Dendritic cell treated with granulocyte-macrophage colony-stimulating factor and Interleukin-4, amounts not matched to agents 40 ng/mL and 50 ng/mL, for 4 days (primary cell): ENCODE results near the gene UNC5A.

ENCODE experiments used
- H3K27ac Mint-ChIP-seq: one replicate; pipeline ENCODE4 v1.8.0; 2022; ENCODE audit warnings: mild to moderate bottlenecking, mixed read lengths
- H3K27me3 Mint-ChIP-seq: one replicate; pipeline ENCODE4 v1.8.0; 2022; ENCODE audit warnings: mild to moderate bottlenecking, mixed read lengths
- H3K36me3 Mint-ChIP-seq: one replicate; pipeline ENCODE4 v1.8.0; 2022; ENCODE audit warnings: low read depth, mixed read lengths
- H3K4me1 Mint-ChIP-seq: one replicate; pipeline ENCODE4 v1.8.0; 2022; ENCODE audit warnings: low read depth, mixed read lengths
- H3K4me3 Mint-ChIP-seq: one replicate; pipeline ENCODE4 v1.8.0; 2022; ENCODE audit warnings: mild to moderate bottlenecking, moderate library complexity, mixed read lengths
- H3K9me3 Mint-ChIP-seq: one replicate; pipeline ENCODE4 v1.8.0; 2022; ENCODE audit warnings: mixed read lengths
- intact Hi-C: fragments of 100-400 bp; cut with micrococcal nuclease; formaldehyde crosslinking; loops from one replicate; pipeline ENCODE4 v1.15.0; 2022

Gene UNC5A

GRCh38 chr5:176810081-176810597 is at the start of gene UNC5A:
UNC5A (plus strand) TSS chr5:176810559; CDS start chr5:176810751, 192 bp downstream.
- Mint-ChIP-seq H3K4me1 (peaks cover 12% of the 10 kb centered on the region), H3K27ac (no peak within 1 kb of the TSS), H3K9me3 (no peaks in the 10 kb centered on the region), H3K36me3 (no peaks in the 10 kb centered on the region), H3K4me3 (no peak within 1 kb of the TSS), H3K27me3 (peaks cover 87% of the 10 kb centered on the region)
- intact Hi-C loops = no loop called here

GRCh38 chr5:176761755-176762154 is 48.6 kb upstream of the UNC5A start:
- Mint-ChIP-seq H3K4me1 (no peaks in the 10 kb centered on the region), H3K27ac (no peak overlapping the region), H3K9me3 (peaks cover 13% of the 10 kb centered on the region), H3K36me3 (no peaks in the 10 kb centered on the region), H3K4me3 (no peak overlapping the region), H3K27me3 (peaks cover 37% of the 10 kb centered on the region)
- intact Hi-C loops = no loop called here

GRCh38 chr5:176762489-176762888 is 47.9 kb upstream of the UNC5A start:
- H3K36me3 Mint-ChIP-seq = no peaks in the 10 kb centered on the region
- H3K27ac Mint-ChIP-seq = no peak overlapping the region
- intact Hi-C loops = no loop called here
- H3K9me3 Mint-ChIP-seq = peaks cover 13% of the 10 kb centered on the region
- no peaks in the 10 kb centered on the region for H3K4me1 Mint-ChIP-seq
- H3K4me3 Mint-ChIP-seq = no peak overlapping the region
- peaks cover 36% of the 10 kb centered on the region for H3K27me3 Mint-ChIP-seq

- H3K36me3 Mint-ChIP-seq = no peaks in the 10 kb centered on the region
- H3K27me3 Mint-ChIP-seq = peaks cover 34% of the 10 kb centered on the region
- intact Hi-C loops = no loop called here
- H3K27ac Mint-ChIP-seq = no peak overlapping the region
- peaks cover 13% of the 10 kb centered on the region for H3K9me3 Mint-ChIP-seq
- no peaks in the 10 kb centered on the region for H3K4me1 Mint-ChIP-seq
- no peak overlapping the region for H3K4me3 Mint-ChIP-seq
These were observed 44.7 kb upstream of the UNC5A start for GRCh38 chr5:176765687-176766086.

GRCh38 chr5:176768174-176768970 is 42.0 kb upstream of the UNC5A start:
- Mint-ChIP-seq H3K4me1 (no peaks in the 10 kb centered on the region), H3K4me3 (no peak overlapping the region), H3K27me3 (peaks cover 43% of the 10 kb centered on the region), H3K36me3 (no peaks in the 10 kb centered on the region), H3K9me3 (peaks cover 13% of the 10 kb centered on the region), H3K27ac (no peak overlapping the region)
- intact Hi-C loops = no loop called here

GRCh38 chr5:176769911-176770310 is 40.4 kb upstream of the UNC5A start:
- peaks cover 38% of the 10 kb centered on the region for H3K27me3 Mint-ChIP-seq

GRCh38 chr5:176770431-176770830 is 39.9 kb upstream of the UNC5A start:
- Mint-ChIP-seq H3K4me1 (peaks cover 11% of the 10 kb centered on the region), H3K36me3 (no peaks in the 10 kb centered on the region), H3K27ac (no peak overlapping the region), H3K27me3 (peaks cover 35% of the 10 kb centered on the region), H3K4me3 (no peak overlapping the region), H3K9me3 (peaks cover 8% of the 10 kb centered on the region)
- intact Hi-C loops = no loop called here

More at GRCh38 chr5:176769911-176770310, 40.4 kb upstream of the UNC5A start:
- H3K9me3 Mint-ChIP-seq = peaks cover 13% of the 10 kb centered on the region
- no peak overlapping the region for H3K27ac Mint-ChIP-seq
- no peaks in the 10 kb centered on the region for H3K36me3 Mint-ChIP-seq
- H3K4me3 Mint-ChIP-seq = no peak overlapping the region
- peaks cover 8% of the 10 kb centered on the region for H3K4me1 Mint-ChIP-seq
- intact Hi-C loops = no loop called here

GRCh38 chr5:176771102-176771845 is 39.1 kb upstream of the UNC5A start:
- intact Hi-C loops = no loop called here
- Mint-ChIP-seq H3K27ac (no peak overlapping the region), H3K4me1 (peaks cover 11% of the 10 kb centered on the region), H3K27me3 (peaks cover 31% of the 10 kb centered on the region), H3K9me3 (no peaks in the 10 kb centered on the region), H3K4me3 (no peak overlapping the region), H3K36me3 (no peaks in the 10 kb centered on the region)

- intact Hi-C loops = no loop called here
- Mint-ChIP-seq H3K36me3 (no peaks in the 10 kb centered on the region), H3K27ac (no peak overlapping the region), H3K4me3 (no peak overlapping the region), H3K27me3 (peaks cover 43% of the 10 kb centered on the region), H3K4me1 (peaks cover 11% of the 10 kb centered on the region), H3K9me3 (no peaks in the 10 kb centered on the region)
These were observed 37.8 kb upstream of the UNC5A start for GRCh38 chr5:176772271-176773210.

GRCh38 chr5:176773408-176774035 is 36.8 kb upstream of the UNC5A start:
- intact Hi-C loops = no loop called here
- H3K9me3 Mint-ChIP-seq = no peaks in the 10 kb centered on the region
- H3K4me1 Mint-ChIP-seq = peaks cover 11% of the 10 kb centered on the region
- no peaks in the 10 kb centered on the region for H3K36me3 Mint-ChIP-seq
- H3K4me3 Mint-ChIP-seq = no peak overlapping the region
- no peak overlapping the region for H3K27ac Mint-ChIP-seq
- peaks cover 39% of the 10 kb centered on the region for H3K27me3 Mint-ChIP-seq

- Mint-ChIP-seq H3K27ac (no peak overlapping the region), H3K27me3 (peaks cover 36% of the 10 kb centered on the region), H3K4me3 (no peak overlapping the region), H3K9me3 (no peaks in the 10 kb centered on the region), H3K36me3 (no peaks in the 10 kb centered on the region), H3K4me1 (peaks cover 11% of the 10 kb centered on the region)
- intact Hi-C loops = no loop called here
These were observed 35.9 kb upstream of the UNC5A start for GRCh38 chr5:176774216-176775171.

GRCh38 chr5:176775409-176775808 is 35.0 kb upstream of the UNC5A start:
- no peak overlapping the region for H3K27ac Mint-ChIP-seq
- H3K4me3 Mint-ChIP-seq = no peak overlapping the region
- H3K9me3 Mint-ChIP-seq = no peaks in the 10 kb centered on the region
- H3K4me1 Mint-ChIP-seq = peaks cover 11% of the 10 kb centered on the region
- no peaks in the 10 kb centered on the region for H3K36me3 Mint-ChIP-seq
- peaks cover 40% of the 10 kb centered on the region for H3K27me3 Mint-ChIP-seq
- intact Hi-C loops = no loop called here
